ENCODE measurements around the gene ASS1.

The ASS1 gene

DNA sequence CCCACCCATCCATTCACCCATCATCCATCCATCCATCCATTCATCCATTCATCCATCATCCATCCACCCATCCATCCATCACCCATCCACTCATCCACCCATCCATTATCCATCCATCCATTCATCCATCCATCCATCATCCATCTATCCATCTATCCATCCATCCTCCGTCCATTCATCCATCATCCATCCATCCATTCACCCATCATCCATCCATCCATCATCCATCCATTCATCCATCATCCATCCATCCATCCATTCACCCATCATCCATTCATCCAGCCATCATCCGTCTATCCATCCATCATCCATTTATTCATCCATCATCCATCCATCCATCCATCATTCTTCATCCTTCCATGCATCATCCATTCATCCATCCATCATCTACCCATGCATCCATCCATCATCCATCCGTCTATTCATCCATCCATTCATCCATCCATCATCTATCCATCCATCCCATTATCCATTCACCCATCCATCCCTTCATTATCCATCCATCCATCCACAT lies 10.1 kb downstream of the ASS1 start:
- DNase-seq (ENCODE audit: low spot score): no peak

- DNase-seq (ENCODE audit: low spot score): no peak
Measured at GRCh38 chr9:130458027-130458803, 13.5 kb downstream of the ASS1 start.

GRCh38 chr9:130458804-130459067 lies 14.0 kb downstream of the ASS1 start:
- no peak for DNase-seq (ENCODE audit: low spot score)

DNA sequence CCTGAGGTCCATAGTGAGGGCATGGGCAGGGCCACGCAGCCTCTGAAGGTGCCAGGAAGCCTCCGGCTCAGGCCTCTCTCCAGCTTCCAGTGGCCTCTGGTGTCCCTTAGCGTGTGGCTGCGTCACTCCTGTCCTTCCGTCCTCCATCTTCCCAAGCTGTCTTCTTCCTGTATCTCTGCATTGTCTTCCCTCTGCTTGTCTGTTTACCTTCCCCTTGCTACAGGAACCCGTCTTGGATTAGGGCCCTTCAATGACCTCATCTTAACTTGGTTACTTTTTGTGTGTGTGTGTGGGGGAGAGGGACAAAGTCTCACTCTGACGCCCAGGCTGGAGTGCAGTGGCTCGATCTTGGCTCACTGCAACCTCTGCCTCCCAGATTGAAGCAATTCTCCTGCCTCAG lies 14.4 kb downstream of the ASS1 start:
- DNase-seq (ENCODE audit: low spot score): no peak

GRCh38 chr9:130459941-130460669 lies 15.3 kb downstream of the ASS1 start:
- no peak for DNase-seq (ENCODE audit: low spot score)

- DNase-seq (ENCODE audit: low spot score): peak; percentile 78
Measured at GRCh38 chr9:130461218-130461630, 16.5 kb downstream of the ASS1 start.

GRCh38 chr9:130461731-130462130 lies 17.0 kb downstream of the ASS1 start:
- DNase-seq (ENCODE audit: low spot score): no peak

GRCh38 chr9:130462685-130463540 lies 18.2 kb downstream of the ASS1 start:
- DNase-seq (ENCODE audit: low spot score): no peak

- no peak for DNase-seq (ENCODE audit: low spot score)
Measured at GRCh38 chr9:130463763-130464745, 19.3 kb downstream of the ASS1 start.

DNA sequence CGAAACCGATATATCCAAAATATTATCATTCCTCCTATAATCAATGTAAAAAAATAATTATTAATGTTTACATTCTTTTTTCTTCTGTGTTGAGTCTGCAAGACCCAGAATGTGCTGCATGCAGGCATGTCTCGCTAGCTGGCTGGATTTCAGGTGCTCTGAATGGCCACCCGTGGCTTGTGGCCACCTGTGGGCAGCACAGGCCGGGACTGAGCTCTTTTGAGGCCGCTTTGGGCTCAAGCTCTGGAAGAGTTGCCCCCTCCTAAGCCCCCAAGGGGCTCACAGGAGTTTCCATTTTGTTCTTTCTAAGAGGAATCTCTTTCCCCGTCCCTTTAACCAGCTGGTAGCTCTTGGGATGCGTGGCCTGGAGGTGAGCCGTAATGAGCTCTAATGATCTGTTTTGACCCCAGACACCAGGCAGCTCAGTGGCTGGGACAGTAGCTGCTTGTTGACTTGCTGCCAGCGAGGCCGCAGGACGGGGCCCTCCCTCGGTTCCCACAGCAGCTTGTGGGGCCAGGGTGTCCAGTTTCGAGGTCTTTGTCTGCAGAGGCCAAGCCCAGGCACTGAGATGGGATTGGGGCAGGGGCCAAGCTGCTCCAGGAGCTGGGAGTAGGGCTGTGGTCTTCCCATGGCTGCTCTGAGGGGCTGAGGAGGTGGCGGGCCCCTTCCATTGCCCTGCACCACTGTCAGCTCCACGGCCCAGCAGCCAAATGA lies 20.8 kb downstream of the ASS1 start:
- DNase-seq (ENCODE audit: low spot score): no peak

DNA sequence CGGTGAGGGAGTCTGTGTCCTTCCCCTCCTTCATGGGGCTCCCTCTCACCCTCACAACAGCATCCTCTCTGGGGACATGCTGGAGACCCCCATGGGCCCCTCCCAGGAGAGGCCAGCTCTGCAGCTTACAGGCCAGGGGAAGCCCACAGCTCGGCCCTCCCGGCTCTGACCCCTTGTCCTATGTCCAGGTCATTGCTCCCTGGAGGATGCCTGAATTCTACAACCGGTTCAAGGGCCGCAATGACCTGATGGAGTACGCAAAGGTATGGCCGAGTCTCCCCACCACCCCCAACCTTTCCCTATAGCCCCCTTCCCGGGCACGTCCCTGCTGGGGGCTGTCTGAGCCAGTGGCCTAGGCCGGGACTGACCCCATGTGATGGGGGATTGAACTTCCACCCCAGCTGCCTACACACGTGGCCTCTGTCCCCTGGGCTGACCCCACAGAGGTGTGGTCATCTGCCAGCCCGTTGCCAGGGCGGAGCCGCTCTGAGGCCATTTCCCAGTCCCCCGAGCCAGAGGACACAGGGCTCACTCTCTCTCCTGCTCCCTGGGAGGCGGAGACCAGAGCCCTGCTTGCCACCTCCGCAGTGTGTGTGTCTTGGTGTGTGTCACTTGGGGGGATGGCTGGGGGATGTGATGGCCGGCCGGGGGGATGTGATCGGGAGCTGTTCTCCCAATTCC lies 21.9 kb downstream of the ASS1 start:
- no peak for DNase-seq (ENCODE audit: low spot score)

GRCh38 chr9:130467316-130467715 lies 22.6 kb downstream of the ASS1 start:
- no peak for DNase-seq (ENCODE audit: low spot score)

- no peak for DNase-seq (ENCODE audit: low spot score)
Measured at GRCh38 chr9:130468566-130468965, 23.8 kb downstream of the ASS1 start.

- DNase-seq (ENCODE audit: low spot score): no peak
Measured at GRCh38 chr9:130470269-130470668, 25.5 kb downstream of the ASS1 start.

DNA sequence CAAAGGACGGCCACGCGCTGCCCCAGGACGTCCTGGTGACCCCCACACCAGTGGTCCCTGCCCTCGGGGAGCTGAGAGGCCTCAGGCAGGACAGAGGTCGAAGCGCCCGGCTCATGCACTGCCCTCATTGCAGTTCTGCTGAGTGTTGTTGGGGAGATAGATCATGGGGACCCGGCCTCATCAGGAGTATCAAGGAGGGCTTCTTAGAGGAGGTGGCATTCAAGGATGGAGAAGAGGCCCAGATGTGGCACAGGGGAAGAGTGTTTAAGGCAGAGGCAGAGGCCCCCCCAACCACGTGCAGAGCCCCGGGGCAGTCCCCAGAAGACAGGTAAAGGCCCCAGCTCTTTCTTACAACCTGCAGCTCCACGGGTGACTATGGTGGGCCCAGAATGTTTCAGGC lies 26.2 kb downstream of the ASS1 start:
- DNase-seq (ENCODE audit: low spot score): no peak

- no peak for DNase-seq (ENCODE audit: low spot score)
Measured at GRCh38 chr9:130471411-130472183, 26.8 kb downstream of the ASS1 start.

- no peak for DNase-seq (ENCODE audit: low spot score)
Measured at GRCh38 chr9:130472184-130472705, 27.5 kb downstream of the ASS1 start.

DNA sequence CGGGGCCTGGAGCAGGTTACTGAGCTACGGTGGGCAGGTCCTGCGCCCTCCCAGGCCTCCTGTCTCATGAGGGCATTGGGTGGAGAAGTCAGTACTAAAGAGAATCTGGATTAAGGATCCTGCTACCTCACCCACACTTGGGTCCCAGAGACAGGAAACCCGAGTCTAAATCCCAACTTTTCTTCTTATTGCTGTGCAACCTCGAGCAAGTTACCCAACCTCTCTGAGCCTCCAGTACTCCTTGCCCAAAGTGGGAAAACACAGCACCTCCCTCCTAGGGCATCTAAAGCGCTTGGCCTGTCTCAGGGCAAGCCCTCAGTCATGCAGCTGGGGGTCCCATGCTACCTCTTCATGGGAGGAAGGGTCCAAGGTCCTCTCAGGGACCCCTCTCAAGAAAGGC lies 28.2 kb downstream of the ASS1 start:
- DNase-seq (ENCODE audit: low spot score): no peak

GRCh38 chr9:130473566-130473965 lies 28.8 kb downstream of the ASS1 start:
- DNase-seq (ENCODE audit: low spot score): no peak
